ENCODE measurements around the gene PPIP5K1. TPM values are rescaled to one million over a fixed set of nuclear protein-coding genes. Genes with fewer than 3 reads are reported as not detected.

The PPIP5K1 gene
- total RNA-seq, 1 experiment from 2014 or later = 33.5 TPM

DNA sequence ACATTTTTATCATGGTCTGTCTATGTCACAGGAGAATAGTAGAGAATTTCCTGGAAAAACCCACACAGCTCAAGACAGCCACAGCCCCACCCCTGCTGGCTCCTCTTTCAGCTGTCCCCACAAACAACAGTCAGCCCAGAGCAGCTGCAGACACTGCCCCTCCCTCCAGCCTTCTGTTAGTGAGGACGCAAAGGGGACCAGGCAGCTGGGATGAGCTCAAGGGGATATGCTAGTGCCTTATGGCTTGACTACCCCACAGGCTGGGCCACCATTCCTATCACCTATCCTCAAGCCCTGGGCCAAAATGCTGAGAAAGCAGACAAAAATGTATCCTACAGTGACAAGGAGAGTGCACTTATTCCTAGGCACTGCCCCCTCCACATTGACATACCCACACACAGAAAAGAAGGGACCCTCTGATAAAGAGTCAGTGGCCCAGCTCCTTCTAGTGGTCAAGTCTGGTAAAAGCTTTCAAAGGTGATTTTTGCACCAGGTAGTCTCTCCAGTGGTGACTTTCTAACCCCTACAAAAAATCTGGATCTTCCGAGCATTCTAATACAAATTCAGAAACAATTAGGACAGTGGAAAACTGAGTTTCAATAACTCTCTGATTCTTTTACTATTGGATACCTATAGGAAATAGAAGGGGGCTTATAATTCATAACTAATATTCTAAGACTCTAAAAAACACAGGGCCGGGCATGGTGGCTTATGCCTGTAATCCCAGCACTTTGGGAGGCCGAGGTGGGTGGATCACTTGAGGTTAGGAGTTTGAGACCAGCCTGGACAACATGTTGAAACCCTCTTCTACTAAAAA, 75.6 kb downstream of the PPIP5K1 start:
- H3K27me3 ChIP-seq (replicated peaks; ENCODE audit: insufficient read depth, low read depth, low read length, poor library complexity) = no peaks in the 10 kb centered on the region
- TF ChIP-seq, protein P1, sequence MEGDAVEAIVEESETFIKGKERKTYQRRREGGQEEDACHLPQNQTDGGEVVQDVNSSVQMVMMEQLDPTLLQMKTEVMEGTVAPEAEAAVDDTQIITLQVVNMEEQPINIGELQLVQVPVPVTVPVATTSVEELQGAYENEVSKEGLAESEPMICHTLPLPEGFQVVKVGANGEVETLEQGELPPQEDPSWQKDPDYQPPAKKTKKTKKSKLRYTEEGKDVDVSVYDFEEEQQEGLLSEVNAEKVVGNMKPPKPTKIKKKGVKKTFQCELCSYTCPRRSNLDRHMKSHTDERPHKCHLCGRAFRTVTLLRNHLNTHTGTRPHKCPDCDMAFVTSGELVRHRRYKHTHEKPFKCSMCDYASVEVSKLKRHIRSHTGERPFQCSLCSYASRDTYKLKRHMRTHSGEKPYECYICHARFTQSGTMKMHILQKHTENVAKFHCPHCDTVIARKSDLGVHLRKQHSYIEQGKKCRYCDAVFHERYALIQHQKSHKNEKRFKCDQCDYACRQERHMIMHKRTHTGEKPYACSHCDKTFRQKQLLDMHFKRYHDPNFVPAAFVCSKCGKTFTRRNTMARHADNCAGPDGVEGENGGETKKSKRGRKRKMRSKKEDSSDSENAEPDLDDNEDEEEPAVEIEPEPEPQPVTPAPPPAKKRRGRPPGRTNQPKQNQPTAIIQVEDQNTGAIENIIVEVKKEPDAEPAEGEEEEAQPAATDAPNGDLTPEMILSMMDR (conservative IDR thresholded peaks at IDR 0.05; ENCODE audit: low read depth, low read length) = peak; percentile 70
- no peak for TF ChIP-seq EZH2 (IDR thresholded peaks at IDR 0.05; ENCODE audit: borderline replicate concordance, low read depth, low read length, poor library complexity, severe bottlenecking)
- intact Hi-C loops (cut with micrococcal nuclease; ENCODE audit: unreplicated experiment) = loop anchor here (10.0 kb wide), 1 partner anchor 70 kb away; no protein-coding TSS in a partner anchor
- BruUV-seq (replicated peaks) = no TSS peak
- DNase-seq (ENCODE audit: low spot score) = peak; percentile 51
- peaks cover 48% of the 10 kb centered on the region for H3K4me1 ChIP-seq (ENCODE audit: insufficient read depth, low read length, poor library complexity, severe bottlenecking)
- no peak overlapping the region for H3K27ac ChIP-seq (ENCODE audit: low read depth, low read length, poor library complexity, severe bottlenecking)
- no peaks in the 10 kb centered on the region for H3K9me3 ChIP-seq (ENCODE audit: low read depth, low read length, poor library complexity, severe bottlenecking)
- ChIA-PET POLR2A (ENCODE audit: low non-redundant PET) (no interaction called here), CTCF (interaction anchor here (0.6 to 1.3 kb wide), 2 partner anchors 8 to 73 kb away, joined by 3 to 7 read pairs; no protein-coding TSS in a partner anchor)
- H3K36me3 ChIP-seq (ENCODE audit: insufficient read depth, low read length, poor library complexity, severe bottlenecking) = no peaks in the 10 kb centered on the region
- H3K4me3 ChIP-seq (ENCODE audit: low read depth, low read length, poor library complexity, severe bottlenecking) = no peak overlapping the region

DNA sequence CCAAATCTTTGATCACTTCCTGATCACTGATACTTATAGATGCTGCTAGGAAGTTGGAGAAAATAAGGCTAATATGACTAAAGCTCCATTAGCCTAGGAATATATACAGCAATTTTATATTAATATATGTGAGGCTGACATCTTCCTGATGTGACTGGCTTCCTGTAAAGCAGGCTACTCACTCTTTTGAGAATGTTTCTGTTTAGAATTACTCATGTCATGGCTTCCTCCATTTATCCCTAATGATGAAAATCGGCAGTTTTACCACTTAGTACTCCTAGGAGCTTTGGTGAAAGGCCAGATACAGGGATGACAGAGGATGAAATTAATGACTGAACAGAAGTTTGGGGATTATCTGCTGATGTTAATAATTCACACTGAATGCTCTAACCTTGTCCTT, 76.5 kb downstream of the PPIP5K1 start:
- no peak for DNase-seq (ENCODE audit: low spot score)
- TF ChIP-seq, protein P1 (conservative IDR thresholded peaks at IDR 0.05; ENCODE audit: low read depth, low read length) = no peak
- no peak for TF ChIP-seq EZH2 (IDR thresholded peaks at IDR 0.05; ENCODE audit: borderline replicate concordance, low read depth, low read length, poor library complexity, severe bottlenecking)
- Histone ChIP-seq H3K4me3 (ENCODE audit: low read depth, low read length, poor library complexity, severe bottlenecking) (no peak overlapping the region), H3K36me3 (ENCODE audit: insufficient read depth, low read length, poor library complexity, severe bottlenecking) (no peaks in the 10 kb centered on the region), H3K27me3 (replicated peaks; ENCODE audit: insufficient read depth, low read depth, low read length, poor library complexity) (no peaks in the 10 kb centered on the region), H3K4me1 (ENCODE audit: insufficient read depth, low read length, poor library complexity, severe bottlenecking) (peaks cover 50% of the 10 kb centered on the region), H3K27ac (ENCODE audit: low read depth, low read length, poor library complexity, severe bottlenecking) (no peak overlapping the region), H3K9me3 (ENCODE audit: low read depth, low read length, poor library complexity, severe bottlenecking) (no peaks in the 10 kb centered on the region)
- CTCF ChIA-PET = interaction anchor here (1.3 kb wide), 1 partner anchor 73 kb away, joined by 7 read pairs; no protein-coding TSS in a partner anchor
- intact Hi-C loops (cut with micrococcal nuclease; ENCODE audit: unreplicated experiment) = loop anchor here (10.0 kb wide), 1 partner anchor 69 kb away; no protein-coding TSS in a partner anchor
- BruUV-seq (replicated peaks) = no TSS peak
- POLR2A ChIA-PET (ENCODE audit: low non-redundant PET) = no interaction called here

DNA sequence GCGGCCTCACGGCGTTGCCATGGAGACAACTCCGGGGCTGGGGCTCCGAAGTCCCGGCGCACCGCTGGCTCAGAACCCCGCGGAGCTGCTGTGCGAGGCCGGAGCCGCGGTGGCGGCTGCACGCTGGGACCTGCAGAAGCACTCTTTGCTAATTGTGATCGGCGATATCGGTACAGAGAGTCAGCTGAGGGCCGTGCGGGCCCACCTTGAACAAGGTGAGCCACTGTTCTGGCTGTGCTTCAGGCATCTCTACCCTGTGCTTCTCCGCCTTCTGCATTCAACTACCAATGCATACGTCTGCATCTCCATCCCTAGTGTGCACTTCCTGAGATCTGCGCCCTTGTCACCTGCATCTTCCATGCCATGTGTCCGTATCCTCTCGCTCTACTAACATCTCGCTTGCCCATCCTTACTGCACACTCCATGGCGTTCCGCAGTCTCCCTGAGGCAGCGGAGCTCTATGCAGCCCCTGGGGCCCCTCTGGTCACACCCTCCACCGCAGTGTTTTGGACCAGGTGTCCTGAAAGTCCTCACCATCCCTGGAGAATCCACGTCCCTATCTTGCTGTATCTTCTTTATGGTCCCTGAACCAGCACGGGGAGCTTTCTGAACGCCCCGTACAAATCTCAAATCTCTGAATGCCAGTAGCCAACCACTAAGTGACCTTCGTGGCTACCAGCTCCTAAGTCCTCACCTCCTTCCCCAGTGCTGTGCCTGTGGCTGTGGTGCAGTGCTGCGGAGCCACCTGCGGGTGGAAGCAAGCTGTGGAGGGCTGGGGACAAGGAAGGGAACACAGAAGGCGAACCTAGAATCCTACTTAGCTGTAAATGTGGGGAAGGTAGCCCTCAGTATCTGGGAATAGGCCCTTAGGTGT, 78.8 kb downstream of the PPIP5K1 start:
- peak overlapping the region; percentile 49 for H3K4me3 ChIP-seq (ENCODE audit: low read depth, low read length, poor library complexity, severe bottlenecking)
- H3K9me3 ChIP-seq (ENCODE audit: low read depth, low read length, poor library complexity, severe bottlenecking) = no peaks in the 10 kb centered on the region
- no TSS peak for BruUV-seq (replicated peaks)
- CTCF ChIA-PET = interaction anchor here (1.8 kb wide), 1 partner anchor 70 kb away, joined by 6 read pairs; no protein-coding TSS in a partner anchor
- H3K27me3 ChIP-seq (replicated peaks; ENCODE audit: insufficient read depth, low read depth, low read length, poor library complexity) = no peaks in the 10 kb centered on the region
- intact Hi-C loops (cut with micrococcal nuclease; ENCODE audit: unreplicated experiment) = loop anchor here (10.0 kb wide), 1 partner anchor 66 kb away; no protein-coding TSS in a partner anchor
- POLR2A ChIA-PET (ENCODE audit: low non-redundant PET) = interaction anchor here (0.7 kb wide), 1 partner anchor 20 kb away, joined by 4 read pairs; no protein-coding TSS in a partner anchor
- no peak for TF ChIP-seq EZH2 (IDR thresholded peaks at IDR 0.05; ENCODE audit: borderline replicate concordance, low read depth, low read length, poor library complexity, severe bottlenecking)
- TF ChIP-seq, protein P1 (conservative IDR thresholded peaks at IDR 0.05; ENCODE audit: low read depth, low read length) = peak; percentile 36; the same call in 1 of the 2 replicates
- no peak overlapping the region for H3K27ac ChIP-seq (ENCODE audit: low read depth, low read length, poor library complexity, severe bottlenecking)
- DNase-seq (ENCODE audit: low spot score) = peak; percentile 50
- H3K4me1 ChIP-seq (ENCODE audit: insufficient read depth, low read length, poor library complexity, severe bottlenecking) = peaks cover 43% of the 10 kb centered on the region
- no peaks in the 10 kb centered on the region for H3K36me3 ChIP-seq (ENCODE audit: insufficient read depth, low read length, poor library complexity, severe bottlenecking)
